Heart left ventricle (tissue), 16 donors: ENCODE results near the gene SEMA4G. TPM values are rescaled to one million over a fixed set of nuclear protein-coding genes. Genes with fewer than 3 reads are reported as not detected.

Experiments
- ATAC-seq, 4 donors: fragments of 200-7000 bp; cut with Tn5 transposase; one replicate each; pipeline ENCODE4 v1.9.1; 2020 to 2022; ENCODE audit warnings: moderate library complexity in 4 of 4, mild to moderate bottlenecking in 3 of 4, moderate number of reproducible peaks in 1 of 4
- DNase-seq, 5 donors: peaks; one replicate each; pipeline ENCODE4 v3.0.0-alpha.2; 2020
- H3K27ac ChIP-seq, 12 donors: fragments of 200-600 bp; sonication (generic) in 4 of 12; one replicate each; pipeline versions ENCODE4 v1.5.0 to v1.8.0; 2016 to 2022; ENCODE audit warnings: mild to moderate bottlenecking in 2 of 12
- H3K27me3 ChIP-seq, 9 donors: fragments of 200-600 bp; sonication (generic) in 2 of 9; one replicate each; pipeline versions ENCODE4 v1.5.1 to v1.8.0; 2016 to 2022; ENCODE audit warnings: mild to moderate bottlenecking in 3 of 9
- H3K36me3 ChIP-seq, 9 donors: fragments of 200-600 bp; sonication (generic) in 2 of 9; one replicate each; pipeline versions ENCODE4 v1.5.0 to v1.8.0; 2018 to 2022; ENCODE audit warnings: mild to moderate bottlenecking in 2 of 9
- H3K4me1 ChIP-seq, 12 donors: fragments of 200-600 bp; sonication (generic) in 4 of 12; one replicate each; pipeline versions ENCODE4 v1.5.0 to v1.8.0; 2016 to 2022; ENCODE audit warnings: mild to moderate bottlenecking in 3 of 12
- H3K4me3 ChIP-seq, 12 donors: fragments of 200-600 bp; sonication (generic) in 4 of 12; one replicate each; pipeline versions ENCODE4 v1.5.0 to v1.8.0; 2017 to 2022; ENCODE audit warnings: mild to moderate bottlenecking in 9 of 12, moderate library complexity in 4 of 12
- H3K9me3 ChIP-seq, 12 donors: fragments of 200-600 bp; sonication (generic) in 4 of 12; one replicate each; pipeline versions ENCODE4 v1.5.0 to v1.8.0; 2016 to 2022; ENCODE audit warnings: mild to moderate bottlenecking in 1 of 12
- POLR2A ChIP-seq, 2 donors: fragments of 450-650 bp; IDR thresholded peaks; one replicate each; pipeline ENCODE4 v1.6.1; 2017; ENCODE audit warnings: antibody characterized with exemption in 2 of 2, mild to moderate bottlenecking in 2 of 2, moderate library complexity in 2 of 2
- WGBS, 4 donors: extraction: QIAGEN DNeasy Blood & Tissue Kit in 2 of 4; methylation state at CpG; one replicate each; pipeline versions ENCODE4 v1.1.5 to v1.1.7; 2013 to 2018; 5-methylcytosine and 5-hydroxymethylcytosine counted together
- intact Hi-C, 10 donors: fragments of 100-400 bp; cut with DNase I; formaldehyde crosslinking; loops; one replicate each; pipeline versions ENCODE4 v1.11.1 to v1.14.2; 2022
- polyA plus RNA-seq, 2 donors: library from polyadenylated mRNA; stranded (reverse); fragments of 200-250 nt; gene quantifications; one replicate each; pipeline ENCODE4 v1.2.3, GENCODE V29; 2013
- total RNA-seq, 9 donors: library from RNA; depleted of rRNA in 2 of 9; stranded (reverse); fragments of >200 nt in 2 of 9; fragmentation: NEBNext Ultra II Directional in 3 of 9; extraction: Animal tissue kit (Norgen Biotek cat#: 25700) in 3 of 9; gene quantifications; one replicate each; pipeline versions ENCODE4 v1.1.0 to v1.2.4, GENCODE V29; 2016 to 2023
- TF ChIP-seq, protein P1 (sequence below), 12 donors: fragments of 200-600 bp; sonication (generic) in 4 of 12; IDR thresholded peaks; one replicate each; pipeline versions ENCODE4 v1.5.0 to v1.8.0; 2018 to 2022; ENCODE audit warnings: antibody characterized with exemption in 12 of 12, mild to moderate bottlenecking in 5 of 12
- donor health status: ischemic (EF 13 %, LVEDD 7.1; RV severe dilation, severe dysfunction).
- donor health status: healthy with polysubstance abuse.
- donor health status: DM: no; HTN: yes; CAD: no.
- donor health status: DM: no; HTN: no; CAD: no.
- donor health status: ischemic (EF 25% LVEDD 6.9; RV normal size, moderate dysfunction).
- donor health status: ischemic (EF 25% LVEDD 5.7; RV mildly dilated, moderate dysfunction).
- donor health status: healthy.
- donor health status: DM: yes; HTN: yes; CAD: no.
- donor health status: ischemic (EF 35%, LVEDD 5.7; RV mildly dilated, moderate dysfunction).
- donor health status: nonischemic (EF 11% LVEDD 7.7; RV severe dilation, severe dysfunction).
- donor health status: DM: yes; HTN: yes; CAD: no.
- donor health status: PGD.
- donor health status: ischemic (EF 29% LVEDD 5.4; RV normal size, mild dysfunction).
- donor health status: nonischemic (EF 23%, LVEDD 6.1; RV moderate dilation, normal function).

Gene SEMA4G
- total and polyA plus RNA-seq, 11 donors: 0.22 to 1.8 (median 1.00) TPM

DNA sequence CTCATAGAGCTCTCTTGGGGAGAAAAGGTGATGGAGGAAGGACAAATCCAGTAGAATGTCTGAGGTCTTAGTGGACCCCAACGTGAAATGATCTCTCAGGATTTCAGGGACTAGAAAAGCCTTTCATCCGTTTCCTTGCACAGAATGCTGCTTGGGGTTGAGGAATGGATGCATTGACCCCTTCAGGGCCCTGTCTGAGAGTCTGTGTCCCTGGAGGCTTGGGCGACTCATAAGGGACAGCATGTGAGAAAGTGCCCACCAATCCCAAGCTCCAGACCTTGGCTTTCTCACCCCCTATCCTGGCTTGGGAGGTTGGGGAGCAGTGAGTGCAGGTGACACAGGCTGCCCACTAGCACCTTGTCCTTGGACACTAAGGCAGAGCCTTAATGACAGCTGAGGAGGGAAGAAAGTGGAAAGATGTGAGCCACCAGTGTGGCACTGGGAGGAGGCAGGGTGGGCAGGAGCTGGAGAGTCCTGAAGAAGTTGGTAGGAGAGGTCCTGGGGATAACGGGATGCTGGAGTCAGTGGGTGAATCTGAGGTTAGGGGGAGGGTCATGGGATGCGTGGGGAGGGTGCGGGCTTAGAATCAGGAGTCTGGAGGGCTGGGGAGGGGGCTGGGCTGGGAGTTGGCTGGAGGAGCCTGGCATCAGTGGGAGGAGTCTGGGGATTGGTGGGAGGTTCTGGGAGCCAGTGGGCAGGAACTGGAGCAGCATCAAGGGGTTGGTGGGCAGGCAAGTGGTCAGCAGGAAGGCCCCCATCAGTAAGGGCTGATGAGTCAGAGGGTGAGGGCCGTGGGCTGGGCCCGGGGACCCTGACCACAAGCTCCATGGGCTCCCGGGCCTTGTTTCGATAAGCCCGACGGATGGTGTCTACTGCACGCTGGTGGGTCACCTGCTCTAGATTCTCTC lies 38.9 kb downstream of the SEMA4G start:
- no peak overlapping the region for H3K4me3 ChIP-seq
- 65 to 69% (median 67%) methylated on average over 12 to 13 of the region's 13 CpGs for WGBS, 4 donors
- no peaks in the 10 kb centered on the region for H3K9me3 ChIP-seq
- peaks cover 6 to 44% (median 41%) of the 10 kb centered on the region in 9 donors for H3K36me3 ChIP-seq
- DNase-seq: peak in 1 of 5 donors; percentile 46
- TF ChIP-seq POLR2A (IDR thresholded peaks at IDR 0.05): no peak
- TF ChIP-seq, protein P1, sequence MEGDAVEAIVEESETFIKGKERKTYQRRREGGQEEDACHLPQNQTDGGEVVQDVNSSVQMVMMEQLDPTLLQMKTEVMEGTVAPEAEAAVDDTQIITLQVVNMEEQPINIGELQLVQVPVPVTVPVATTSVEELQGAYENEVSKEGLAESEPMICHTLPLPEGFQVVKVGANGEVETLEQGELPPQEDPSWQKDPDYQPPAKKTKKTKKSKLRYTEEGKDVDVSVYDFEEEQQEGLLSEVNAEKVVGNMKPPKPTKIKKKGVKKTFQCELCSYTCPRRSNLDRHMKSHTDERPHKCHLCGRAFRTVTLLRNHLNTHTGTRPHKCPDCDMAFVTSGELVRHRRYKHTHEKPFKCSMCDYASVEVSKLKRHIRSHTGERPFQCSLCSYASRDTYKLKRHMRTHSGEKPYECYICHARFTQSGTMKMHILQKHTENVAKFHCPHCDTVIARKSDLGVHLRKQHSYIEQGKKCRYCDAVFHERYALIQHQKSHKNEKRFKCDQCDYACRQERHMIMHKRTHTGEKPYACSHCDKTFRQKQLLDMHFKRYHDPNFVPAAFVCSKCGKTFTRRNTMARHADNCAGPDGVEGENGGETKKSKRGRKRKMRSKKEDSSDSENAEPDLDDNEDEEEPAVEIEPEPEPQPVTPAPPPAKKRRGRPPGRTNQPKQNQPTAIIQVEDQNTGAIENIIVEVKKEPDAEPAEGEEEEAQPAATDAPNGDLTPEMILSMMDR (IDR thresholded peaks at IDR 0.05): no peak
- intact Hi-C loops: no loop called here
- ATAC-seq: no peak
- no peaks in the 10 kb centered on the region for H3K27me3 ChIP-seq
- H3K27ac ChIP-seq: peak overlapping the region in 10 of 12 donors; percentile 3 to 100 (median 40)
- peaks cover 0 to 68% (median 46%) of the 10 kb centered on the region in 12 donors for H3K4me1 ChIP-seq

DNA sequence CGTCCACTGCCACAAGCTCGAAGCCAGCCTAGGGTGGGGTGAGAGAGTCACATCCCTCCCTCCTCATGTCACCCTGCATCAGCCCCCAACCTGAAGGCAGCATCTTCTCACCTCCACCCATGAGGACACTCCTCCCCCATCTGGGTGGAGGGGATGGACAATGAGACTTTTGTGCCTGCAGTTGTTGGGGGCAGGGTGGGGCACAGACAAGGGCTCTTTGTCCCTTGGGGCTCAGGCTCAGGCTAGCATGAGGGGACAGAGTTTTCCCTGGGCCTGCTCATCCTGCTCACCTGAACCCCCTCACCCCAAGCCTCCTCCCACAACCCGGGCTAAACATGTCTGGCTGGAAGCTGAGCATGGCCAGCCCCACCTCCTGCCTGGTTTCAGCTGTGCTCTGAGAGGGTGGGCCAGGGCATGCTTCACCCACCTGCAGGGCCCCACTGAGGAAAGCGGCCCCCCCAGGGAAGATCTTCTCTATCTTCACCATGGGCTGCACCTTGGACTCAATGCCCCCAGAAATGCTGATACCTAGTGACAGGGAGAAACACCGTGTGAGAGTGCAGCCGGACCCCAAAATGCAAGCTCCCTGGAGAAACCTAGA lies 39.6 kb downstream of the SEMA4G start:
- DNase-seq (peak in 1 of 5 donors; percentile 51), ATAC-seq (no peak)
- H3K4me1 ChIP-seq: peaks cover 0 to 64% (median 42%) of the 10 kb centered on the region in 12 donors
- H3K4me3 ChIP-seq: no peak overlapping the region
- 79 to 85% (median 82%) methylated on average over 5 to 6 of the region's 6 CpGs for WGBS, 4 donors
- no peaks in the 10 kb centered on the region for H3K27me3 ChIP-seq
- no peak for TF ChIP-seq POLR2A (IDR thresholded peaks at IDR 0.05)
- peaks cover 3 to 36% (median 34%) of the 10 kb centered on the region in 9 donors for H3K36me3 ChIP-seq
- H3K9me3 ChIP-seq: no peaks in the 10 kb centered on the region
- peak overlapping the region in 6 of 12 donors; percentile 8 to 100 (median 24) for H3K27ac ChIP-seq
- intact Hi-C loops: no loop called here

- TF ChIP-seq, protein P1 (IDR thresholded peaks at IDR 0.05): no peak
- TF ChIP-seq POLR2A (IDR thresholded peaks at IDR 0.05): no peak
Measured at GRCh38 chr10:101010329-101010728, 41.0 kb downstream of the SEMA4G start.

DNA sequence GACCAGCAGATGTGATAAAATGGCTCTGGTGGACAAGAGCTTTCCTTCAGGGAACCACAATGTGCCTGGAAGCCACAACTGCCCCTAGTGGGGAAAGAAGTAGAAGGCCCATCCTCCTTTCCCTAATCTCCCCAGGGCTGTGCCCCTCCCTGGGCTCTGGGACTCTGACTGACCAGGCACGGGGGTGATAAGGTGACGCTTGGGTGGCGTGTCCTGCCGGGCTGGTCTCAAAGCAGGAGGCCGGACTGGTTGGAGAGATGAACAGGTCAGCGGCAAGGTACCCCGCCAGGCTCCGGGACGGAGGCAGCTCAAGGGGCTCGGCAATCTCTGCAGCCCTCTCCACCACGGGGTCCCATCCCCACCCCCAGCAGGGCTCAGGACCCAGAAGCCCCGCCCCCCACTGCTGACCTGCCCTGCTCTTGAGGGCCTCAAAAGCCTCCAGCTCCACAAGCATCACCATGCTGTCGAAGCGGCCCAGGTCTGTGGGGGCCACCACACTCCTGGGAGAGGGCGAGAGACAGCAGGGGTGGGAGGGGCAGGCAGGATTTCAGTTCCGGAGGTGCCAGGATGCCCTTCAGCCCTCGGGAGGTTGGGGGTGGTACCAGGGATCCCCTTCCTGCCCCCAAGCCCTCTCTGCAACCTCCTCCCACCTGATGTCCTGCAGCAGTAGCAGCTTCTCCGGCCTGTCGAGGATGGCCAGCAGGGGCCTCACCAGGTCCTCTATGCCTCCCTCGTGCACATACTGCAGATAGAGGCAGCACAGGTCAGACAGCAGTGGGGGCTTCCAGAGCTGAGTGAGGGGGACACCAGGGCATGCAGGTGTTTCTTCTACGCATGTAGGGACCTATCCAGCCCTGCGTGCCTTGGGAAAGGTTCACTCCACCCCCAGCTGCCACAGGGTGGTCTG lies 42.5 kb downstream of the SEMA4G start:
- WGBS, 4 donors: 52 to 63% (median 56%) methylated on average over 12 to 22 of the region's 22 CpGs
- intact Hi-C loops: loop anchor here in 3 of 10 donors (1.0 to 5.0 kb wide), 4 partner anchors 13 to 449 kb away; partner anchors contain the start of genes LZTS2 (in 1 of the 3) and SEMA4G (in 1 of the 3)
- Histone ChIP-seq H3K27me3 (peaks cover 0 to 4% (median 0%) of the 10 kb centered on the region in 9 donors), H3K27ac (peak overlapping the region in 11 of 12 donors; percentile 26 to 74 (median 61)), H3K9me3 (no peaks in the 10 kb centered on the region), H3K36me3 (peaks cover 0 to 8% (median 6%) of the 10 kb centered on the region in 9 donors), H3K4me1 (peaks cover 0 to 54% (median 29%) of the 10 kb centered on the region in 12 donors), H3K4me3 (no peak overlapping the region)
- DNase-seq: peak in 1 of 5 donors; percentile 51
- ATAC-seq: no peak
- no peak for TF ChIP-seq POLR2A (IDR thresholded peaks at IDR 0.05)
- TF ChIP-seq, protein P1 (IDR thresholded peaks at IDR 0.05): peak in 5 of 12 donors; percentile 13 to 32 (median 27)

More at GRCh38 chr10:101010329-101010728, 41.0 kb downstream of the SEMA4G start:
- Histone ChIP-seq H3K4me1 (peaks cover 0 to 55% (median 36%) of the 10 kb centered on the region in 12 donors), H3K27ac (no peak overlapping the region), H3K36me3 (peaks cover 2 to 22% (median 20%) of the 10 kb centered on the region in 9 donors), H3K27me3 (no peaks in the 10 kb centered on the region), H3K4me3 (no peak overlapping the region), H3K9me3 (no peaks in the 10 kb centered on the region)
- peak in 1 of 5 donors; percentile 64 for DNase-seq
- intact Hi-C loops: loop anchor here in 1 of 10 donors (5.0 kb wide), 1 partner anchor 448 kb away; no protein-coding TSS in a partner anchor
- ATAC-seq: no peak
- 92 to 97% (median 96%) methylated on average over 10 to 22 of the region's 22 CpGs for WGBS, 4 donors
